Activated CD4-positive, alpha-beta T cell treated with anti-CD3 and anti-CD28 coated beads for 4 hours (primary cell): ENCODE measurements around the gene GRIK1.

Source experiments
- DNase-seq, 2 donors: peaks; one replicate each; pipeline ENCODE4 v3.0.0-alpha.2; 2020

GRIK1 gene

GRCh38 chr21:29711236-29711635, 228.6 kb downstream of the GRIK1 start:
- DNase-seq = no peak

DNA sequence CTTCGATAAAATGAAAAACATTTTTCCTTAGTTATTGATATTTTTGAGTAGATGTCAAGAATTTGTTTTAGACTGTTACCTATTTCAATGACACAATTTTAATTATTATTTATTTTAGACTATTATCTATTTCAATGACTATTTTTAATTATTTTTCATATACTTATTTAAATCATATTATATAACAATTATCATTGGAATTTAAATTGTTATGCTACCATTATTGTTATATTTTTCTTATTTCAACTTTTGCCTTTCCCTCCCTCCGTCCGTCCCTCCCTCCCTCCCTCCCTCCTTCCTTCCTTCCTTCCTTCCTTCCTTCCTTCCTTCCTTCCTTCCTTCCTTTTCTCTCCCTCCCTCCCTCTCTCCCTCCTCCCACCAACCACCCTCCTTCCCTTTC, 229.3 kb downstream of the GRIK1 start:
- DNase-seq = no peak

DNA sequence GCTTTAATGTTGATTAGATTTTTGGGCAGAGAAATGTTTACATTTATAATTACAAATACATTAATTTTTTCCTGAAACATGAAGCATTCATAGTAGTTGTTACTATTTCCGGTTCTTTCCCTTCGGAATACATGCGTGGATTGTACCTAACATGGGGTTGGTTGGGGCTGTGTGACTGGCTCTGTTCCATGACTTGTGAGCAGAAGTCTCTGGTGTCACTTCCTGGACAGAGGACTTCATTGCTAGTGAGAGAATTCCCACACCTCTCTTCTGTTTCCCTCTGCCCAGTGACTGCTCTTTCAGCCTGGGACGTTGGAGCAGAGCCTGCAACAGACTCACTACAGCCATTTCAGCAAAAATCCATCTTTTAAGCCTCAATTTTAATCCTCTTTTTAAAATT, 231.4 kb downstream of the GRIK1 start:
- DNase-seq = no peak

DNA sequence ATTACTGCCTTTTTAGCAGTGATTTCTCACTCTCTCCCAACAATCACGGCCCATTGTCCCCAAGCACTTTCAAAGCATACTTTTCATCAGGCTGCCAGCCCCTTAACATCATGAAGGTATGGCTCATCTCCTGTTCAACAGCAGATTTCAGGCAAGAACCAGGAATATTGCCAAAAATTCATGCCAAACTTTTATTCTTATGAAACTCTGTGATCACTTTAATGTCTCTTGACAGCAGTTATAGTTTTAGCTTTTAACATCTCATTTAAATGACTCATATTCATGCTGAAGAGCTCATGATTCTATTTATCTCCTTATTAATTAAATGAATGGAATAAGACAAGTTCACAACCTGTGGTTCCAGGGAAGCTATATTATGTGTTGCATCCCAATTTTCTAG, 235.1 kb downstream of the GRIK1 start:
- no peak for DNase-seq

DNA sequence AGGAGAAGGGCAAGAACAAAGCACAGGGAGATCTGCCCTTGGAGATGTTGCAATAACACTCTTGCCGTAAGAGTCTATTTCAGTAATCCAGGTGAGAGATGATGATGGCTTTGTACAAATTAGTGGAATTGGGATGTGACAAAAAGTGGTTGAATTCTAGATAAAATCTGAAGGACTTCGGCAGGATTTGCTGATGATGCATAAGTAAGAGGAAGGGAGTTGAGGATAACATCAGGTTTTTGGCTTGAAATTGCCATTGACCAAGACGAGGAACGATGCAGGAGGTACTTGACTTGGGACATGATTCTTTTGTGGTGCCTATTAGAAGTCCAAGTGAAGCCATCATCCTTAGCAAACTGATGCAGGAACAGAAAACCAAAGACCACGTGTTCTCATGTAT, 238.1 kb downstream of the GRIK1 start:
- DNase-seq = no peak

- no peak for DNase-seq
These were observed 242.1 kb downstream of the GRIK1 start for GRCh38 chr21:29697555-29698193.

- DNase-seq = no peak
These were observed 242.9 kb downstream of the GRIK1 start for GRCh38 chr21:29696937-29697336.

- DNase-seq = no peak
These were observed 247.9 kb downstream of the GRIK1 start for GRCh38 chr21:29691616-29692491.

GRCh38 chr21:29689753-29690152, 250.0 kb downstream of the GRIK1 start:
- no peak for DNase-seq

GRCh38 chr21:29684106-29684505, 255.7 kb downstream of the GRIK1 start:
- DNase-seq = no peak

GRCh38 chr21:29682800-29683199, 257.0 kb downstream of the GRIK1 start:
- DNase-seq = no peak

- no peak for DNase-seq
These were observed 259.5 kb downstream of the GRIK1 start for GRCh38 chr21:29680273-29680672.

DNA sequence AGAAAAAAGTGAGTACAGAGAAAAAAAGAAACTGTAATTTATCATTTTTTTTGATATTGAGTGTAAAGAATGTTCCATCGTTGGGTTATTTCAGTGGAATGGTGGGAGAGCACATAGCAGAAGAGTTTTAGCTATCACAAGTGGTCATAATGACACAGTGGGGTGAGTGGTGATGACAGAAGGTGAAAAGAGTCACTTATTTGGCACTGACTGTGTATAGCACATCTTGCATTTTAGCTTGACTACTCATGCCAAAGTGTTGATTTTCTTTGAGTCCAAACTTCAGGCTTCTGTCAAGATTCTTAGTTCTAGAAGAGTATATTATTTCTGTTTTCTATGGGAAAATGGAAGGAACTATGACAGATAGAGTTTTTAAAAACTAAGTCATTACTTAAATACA, 261.2 kb downstream of the GRIK1 start:
- DNase-seq = no peak

- DNase-seq = no peak
These were observed 262.5 kb downstream of the GRIK1 start for GRCh38 chr21:29677326-29677725.

DNA sequence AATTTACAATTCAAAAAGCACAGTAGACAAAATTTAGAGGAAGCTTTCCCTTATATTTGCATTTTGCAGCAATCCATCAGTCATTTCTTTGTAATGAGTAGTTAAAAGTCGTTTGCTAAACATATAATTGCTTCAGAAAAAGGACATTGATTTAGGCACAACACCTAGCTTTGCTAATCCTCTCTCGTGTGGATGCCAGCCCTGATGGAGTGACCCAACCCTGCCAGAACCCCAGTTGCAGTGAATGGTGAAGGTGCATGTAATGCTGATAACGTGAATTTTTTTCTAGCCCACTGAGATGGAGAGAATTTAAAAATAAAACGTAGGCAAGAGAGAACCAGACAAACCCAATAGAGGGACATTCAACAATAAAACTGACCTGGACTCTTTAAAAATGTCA, 263.4 kb downstream of the GRIK1 start:
- no peak for DNase-seq

DNA sequence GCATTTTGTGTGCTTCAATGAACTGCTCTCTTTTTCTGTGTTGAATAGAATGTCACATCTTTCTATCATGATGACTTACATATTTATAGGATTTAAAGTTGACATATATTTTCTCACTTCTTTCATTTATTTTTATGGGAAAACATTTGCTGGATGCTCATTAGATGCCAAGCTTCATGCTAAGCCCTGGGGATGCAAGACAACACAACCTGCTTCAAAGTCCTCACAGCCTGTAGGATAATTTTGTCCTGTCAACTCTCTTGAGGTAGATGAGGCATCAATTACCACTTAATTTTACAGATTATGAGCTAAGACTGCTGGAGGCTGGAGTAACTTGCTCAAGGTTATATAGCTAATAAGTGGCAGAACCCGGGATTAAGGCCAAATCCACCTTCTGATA, 264.3 kb downstream of the GRIK1 start:
- no peak for DNase-seq

- no peak for DNase-seq
These were observed 265.5 kb downstream of the GRIK1 start for GRCh38 chr21:29674343-29674742.

- DNase-seq = no peak
These were observed 266.6 kb downstream of the GRIK1 start for GRCh38 chr21:29673096-29673610.

DNA sequence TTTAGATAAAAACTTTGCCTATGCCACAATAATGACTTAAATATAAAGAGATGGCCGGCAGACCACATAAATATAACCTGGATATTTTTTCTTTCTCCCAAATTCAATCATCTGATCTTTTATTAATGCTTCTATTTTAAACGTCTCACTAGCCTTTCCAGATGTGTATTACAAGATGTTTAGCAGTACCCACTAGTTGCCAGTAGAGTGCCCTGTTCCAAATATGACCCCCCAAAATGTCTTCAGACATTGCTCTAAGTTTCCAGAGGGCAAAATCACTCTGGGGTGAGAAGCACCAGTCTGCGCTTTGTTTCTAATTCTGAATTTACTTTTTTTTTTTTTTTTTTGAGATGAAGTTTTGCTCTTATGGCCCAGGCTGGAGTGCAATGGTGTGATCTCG, 268.1 kb downstream of the GRIK1 start:
- no peak for DNase-seq

DNA sequence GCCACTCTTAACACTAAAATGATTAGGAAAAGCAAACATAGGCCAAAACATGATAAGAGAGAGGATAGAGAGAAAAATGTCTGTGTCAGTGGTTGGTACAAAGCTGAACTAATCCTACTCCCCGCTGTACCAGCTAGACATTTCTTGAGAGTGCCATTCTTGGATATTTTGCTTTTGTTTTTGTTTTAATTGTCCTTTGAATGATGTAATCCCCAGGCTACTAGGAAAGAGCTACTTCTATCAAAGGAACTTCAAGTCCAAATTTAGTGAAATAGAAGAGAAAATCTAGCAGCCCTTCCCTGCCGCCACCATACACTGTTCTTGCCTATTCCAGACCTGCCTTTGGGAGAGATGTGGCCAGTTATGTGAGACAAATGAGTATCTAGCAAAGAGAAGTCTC, 269.6 kb downstream of the GRIK1 start:
- DNase-seq = no peak

GRCh38 chr21:29669416-29669815, 270.4 kb downstream of the GRIK1 start:
- no peak for DNase-seq

- DNase-seq = no peak
These were observed 272.1 kb downstream of the GRIK1 start for GRCh38 chr21:29667651-29668050.

DNA sequence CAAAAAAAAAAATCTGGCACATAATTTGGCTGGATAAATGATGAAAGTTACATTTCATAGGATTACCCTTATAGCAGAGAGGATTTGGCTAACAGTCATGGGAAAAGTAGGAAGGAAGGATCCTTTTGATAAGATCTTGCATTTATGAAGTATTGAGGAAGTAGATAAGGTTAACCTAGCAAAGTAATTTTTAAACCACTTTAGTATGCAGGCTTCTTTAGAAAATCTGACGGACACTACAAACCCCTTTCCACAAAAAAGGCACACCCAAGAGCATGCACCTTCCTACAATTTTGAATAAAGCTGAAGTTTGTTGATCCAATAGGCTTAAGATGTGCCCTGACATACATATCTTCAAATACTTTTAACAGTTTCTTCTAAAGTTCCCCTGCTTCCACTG, 275.2 kb downstream of the GRIK1 start:
- no peak for DNase-seq

- DNase-seq = no peak
These were observed 277.9 kb downstream of the GRIK1 start for GRCh38 chr21:29661672-29662442.
